Stimulated activated CD8-positive, alpha-beta memory T cell treated with anti-CD3 and anti-CD28 coated beads, Interleukin-4, amount 100 ng/mL, for 48 hours (primary cell): ENCODE results near the gene CAPS.

Source experiments
- DNase-seq: peaks from one replicate; pipeline ENCODE4 v3.0.0-alpha.2; 2020

The CAPS gene

DNA sequence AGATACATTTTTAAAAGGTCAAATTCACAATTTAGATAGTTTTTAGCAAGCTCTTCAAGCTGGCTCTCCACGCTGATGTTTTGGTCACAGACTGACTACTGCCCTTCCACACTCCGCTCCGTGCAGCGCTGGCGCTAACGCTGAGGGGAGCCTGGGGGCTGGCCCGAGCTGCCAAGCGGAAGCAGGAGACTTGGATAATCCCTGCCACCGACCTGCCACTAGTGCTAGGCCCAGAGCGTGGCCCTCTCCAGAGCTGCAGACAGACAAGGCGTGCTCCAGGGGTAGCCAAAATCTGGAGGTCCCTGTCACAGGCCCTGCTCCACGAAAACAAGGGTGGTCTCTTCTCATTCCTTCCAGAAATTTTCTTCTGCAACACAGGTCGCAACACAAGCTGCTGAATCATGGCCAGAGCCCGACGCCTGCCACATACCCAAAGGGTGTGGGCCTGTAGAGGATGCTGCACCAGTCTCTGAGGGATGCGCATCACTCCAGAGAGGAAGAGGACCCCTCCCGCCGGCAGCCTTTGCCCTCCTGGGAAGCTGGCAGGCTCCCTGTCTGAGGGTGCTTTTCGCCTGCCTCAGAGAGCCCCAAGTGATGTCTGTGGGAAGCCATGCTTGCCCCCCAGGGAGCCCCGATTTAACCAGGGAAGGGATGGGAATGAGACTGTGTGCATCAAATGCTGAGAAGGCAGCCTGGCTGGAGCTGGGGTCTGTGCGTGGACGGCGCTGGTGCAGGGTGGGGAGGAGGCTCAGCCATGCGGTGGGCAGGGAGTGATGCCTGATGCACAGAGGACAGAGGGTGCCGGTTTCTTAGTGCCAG, 21.6 kb downstream of the CAPS start:
- DNase-seq, result no peak

DNA sequence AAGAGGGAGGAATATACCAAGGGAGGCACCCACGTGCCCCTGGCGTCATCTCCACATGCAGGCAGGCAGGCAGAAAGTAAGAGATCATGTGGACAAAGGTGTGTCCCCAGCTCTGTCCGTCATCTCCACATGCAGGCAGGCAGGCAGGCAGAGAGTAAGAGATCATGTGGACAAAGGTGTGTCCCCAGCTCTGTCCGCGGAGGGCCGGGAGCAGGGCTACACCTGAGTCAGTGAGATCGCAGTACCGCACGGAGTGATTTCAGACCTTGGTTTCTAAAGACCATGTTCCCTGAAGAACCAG, 22.2 kb downstream of the CAPS start:
- no peak for DNase-seq

DNA sequence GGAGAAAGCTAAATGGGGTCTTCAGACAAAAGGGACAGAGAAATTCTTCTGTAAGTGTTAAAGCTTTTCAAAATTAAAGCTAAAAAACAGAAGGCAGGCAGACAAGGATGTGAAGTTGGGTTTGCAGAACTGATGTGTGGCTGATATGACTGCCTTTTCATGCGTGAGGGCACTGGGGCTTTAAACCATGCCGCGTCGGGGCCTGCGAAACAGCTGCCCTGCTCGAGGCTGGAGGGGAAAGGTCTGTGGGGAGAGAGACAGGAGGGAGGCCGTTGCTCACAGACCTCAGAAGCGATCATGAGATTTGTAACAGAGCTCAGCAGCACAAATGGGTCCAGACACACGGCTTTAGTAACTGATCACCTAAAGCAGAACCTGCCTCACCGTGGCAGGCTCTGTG, 23.5 kb downstream of the CAPS start:
- DNase-seq, result no peak

DNA sequence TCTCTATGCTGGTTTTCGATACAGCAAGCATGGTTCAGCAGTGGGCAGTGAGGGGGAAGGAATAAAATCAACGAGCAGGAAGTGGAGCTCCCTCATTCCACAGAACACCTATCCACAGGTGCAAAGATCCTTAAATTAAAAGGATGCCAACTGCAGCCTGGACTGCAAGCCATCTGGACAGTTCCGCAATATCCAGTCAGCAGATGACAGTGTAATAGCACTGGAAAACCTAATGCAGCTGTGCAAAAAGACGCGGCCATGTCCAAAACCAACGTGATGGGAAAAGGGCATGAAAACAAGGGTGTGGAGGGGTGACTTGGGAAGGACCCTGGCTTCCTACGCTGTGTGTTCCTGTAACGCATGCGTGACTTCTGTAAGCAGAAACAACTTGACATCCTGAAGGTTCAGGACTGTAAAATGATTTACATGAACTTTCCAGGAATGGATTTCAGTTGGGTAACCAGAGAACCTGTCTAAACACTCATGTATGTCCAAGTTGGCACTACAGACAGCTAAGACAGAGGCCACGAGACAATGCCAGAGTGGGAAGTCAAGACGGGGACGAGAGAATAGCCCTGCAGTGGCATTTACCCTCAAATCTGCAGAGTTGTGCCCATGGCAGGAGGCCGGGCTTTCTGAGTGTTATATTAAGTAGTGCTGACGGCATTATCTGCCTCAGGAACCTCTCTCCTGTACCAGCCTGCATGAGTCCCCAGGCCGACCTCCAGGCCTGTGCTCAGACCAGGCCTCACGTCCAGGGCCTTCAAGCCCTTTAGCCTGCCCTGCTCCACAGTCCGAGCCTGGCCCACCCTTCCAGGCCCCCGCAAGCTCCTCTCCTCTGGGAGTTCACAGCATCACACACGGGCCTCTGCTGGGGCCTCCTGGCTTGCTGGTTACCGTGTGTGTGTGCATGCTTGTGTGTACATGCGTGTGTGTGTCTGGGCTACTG, 26.5 kb downstream of the CAPS start:
- no peak for DNase-seq

DNA sequence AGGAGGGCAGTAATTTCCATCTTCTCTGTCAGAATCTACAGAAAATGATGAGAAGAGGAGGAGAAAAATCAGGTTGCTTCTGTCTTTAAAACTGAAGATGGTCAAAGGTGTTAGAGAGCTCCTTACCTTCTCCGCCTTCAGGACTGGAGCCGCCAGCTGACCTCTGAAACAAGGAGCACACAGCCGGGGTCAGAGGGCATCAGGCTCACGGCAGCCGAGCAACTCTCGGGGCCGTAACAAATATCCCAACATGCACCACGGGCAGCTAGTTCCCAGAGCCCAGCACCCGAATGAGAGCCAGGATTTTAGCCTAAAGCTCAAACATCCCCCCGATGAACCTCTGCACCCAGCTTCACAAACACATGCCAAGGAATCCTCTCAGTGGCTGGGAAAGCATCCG, 27.6 kb downstream of the CAPS start:
- DNase-seq, result no peak

DNA sequence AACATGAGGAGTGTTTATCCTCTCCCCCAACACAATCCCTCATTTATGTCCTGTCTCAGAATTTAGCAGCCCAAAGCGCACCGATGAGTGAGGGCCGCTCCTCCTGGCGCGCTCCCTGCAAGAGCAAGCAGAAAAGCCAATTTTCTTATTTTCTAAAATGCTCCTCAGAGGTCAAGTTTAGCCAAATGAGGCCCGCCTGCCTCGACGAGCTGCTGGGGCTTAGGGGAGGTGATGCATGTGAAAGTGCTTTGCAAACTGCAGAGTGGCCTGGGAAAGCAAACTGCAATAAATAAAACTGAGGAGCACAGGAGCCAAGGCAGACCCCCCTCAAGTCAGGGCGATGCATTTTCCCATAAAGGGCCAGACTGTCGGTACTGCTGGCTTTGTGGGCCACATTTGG, 29.0 kb downstream of the CAPS start:
- DNase-seq, result no peak

DNA sequence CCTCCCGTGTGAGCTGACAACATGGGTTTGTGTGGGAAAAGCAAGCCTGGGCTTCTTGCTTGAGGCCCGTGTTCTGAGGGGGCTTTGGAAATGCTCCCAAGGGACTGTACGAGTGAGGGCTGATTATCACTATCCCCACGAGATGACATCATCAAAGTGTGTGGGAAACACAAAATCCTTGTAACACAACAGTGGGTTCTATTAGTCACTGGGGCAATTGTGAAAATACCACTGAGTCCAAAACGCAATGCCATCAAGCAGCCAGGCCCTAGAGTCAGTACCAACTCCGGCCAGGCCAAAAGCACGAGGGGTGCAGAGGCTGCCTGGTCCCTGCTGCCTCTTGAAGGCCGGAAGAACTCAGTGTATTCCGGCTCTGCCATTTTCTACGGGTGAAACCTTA, 29.6 kb downstream of the CAPS start:
- DNase-seq, result no peak

DNA sequence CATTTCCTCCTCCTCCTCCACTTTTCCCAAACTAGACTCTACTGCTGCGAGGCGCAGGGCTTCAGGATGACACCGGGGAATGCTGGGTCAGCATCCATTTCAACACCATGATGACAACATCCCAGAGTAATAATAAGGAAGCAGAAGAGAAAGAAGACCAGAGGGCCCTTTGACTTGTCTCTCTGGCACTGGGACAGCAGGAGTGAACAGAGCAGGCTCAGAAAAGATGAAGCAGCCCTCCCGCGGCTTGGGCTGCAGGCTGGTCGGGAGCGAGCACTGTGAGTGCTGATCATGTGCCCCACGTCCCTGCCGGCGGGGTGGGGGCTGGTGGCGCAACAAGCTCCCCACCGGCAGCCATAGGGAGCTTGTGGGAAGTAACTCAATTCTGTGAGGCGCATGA, 33.4 kb downstream of the CAPS start:
- no peak for DNase-seq

DNA sequence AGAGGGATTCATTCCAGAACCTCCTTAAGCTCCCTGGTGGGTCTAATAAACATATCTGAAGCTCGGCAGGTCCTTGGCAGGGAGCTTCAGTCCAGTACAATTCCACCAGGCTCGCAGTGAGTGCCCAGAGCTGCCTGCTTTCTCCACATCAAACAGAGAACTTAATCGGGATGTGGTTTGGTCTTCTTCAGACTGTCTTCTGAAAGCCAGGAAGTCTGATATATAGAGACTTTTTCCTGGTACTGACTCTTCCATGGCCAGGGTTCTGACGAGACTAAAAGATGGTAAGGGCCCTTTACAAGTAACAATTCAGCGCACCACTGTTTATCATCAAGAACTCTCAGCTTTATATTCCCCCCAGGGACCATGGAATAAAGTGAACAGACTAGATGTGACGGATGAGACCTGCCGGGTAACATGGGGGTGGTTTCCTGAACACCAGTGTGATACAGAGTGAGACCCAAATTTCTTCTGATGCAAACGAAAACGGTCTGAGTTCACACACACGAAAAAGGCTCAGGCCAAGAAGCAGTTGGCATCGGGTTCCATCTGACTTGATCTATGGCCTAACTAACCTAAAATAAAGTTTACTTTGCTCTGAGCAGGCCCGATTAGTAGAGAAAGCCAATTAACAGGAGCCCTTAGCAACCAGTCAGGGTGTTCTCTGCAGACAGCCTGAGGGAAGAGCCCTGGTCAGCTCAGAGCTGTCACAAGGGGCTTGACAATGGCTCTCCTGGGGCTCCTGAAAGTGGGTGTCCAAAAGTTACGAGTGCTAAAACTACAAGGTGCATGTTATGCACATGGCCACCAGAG, 34.9 kb downstream of the CAPS start:
- DNase-seq, result no peak

DNA sequence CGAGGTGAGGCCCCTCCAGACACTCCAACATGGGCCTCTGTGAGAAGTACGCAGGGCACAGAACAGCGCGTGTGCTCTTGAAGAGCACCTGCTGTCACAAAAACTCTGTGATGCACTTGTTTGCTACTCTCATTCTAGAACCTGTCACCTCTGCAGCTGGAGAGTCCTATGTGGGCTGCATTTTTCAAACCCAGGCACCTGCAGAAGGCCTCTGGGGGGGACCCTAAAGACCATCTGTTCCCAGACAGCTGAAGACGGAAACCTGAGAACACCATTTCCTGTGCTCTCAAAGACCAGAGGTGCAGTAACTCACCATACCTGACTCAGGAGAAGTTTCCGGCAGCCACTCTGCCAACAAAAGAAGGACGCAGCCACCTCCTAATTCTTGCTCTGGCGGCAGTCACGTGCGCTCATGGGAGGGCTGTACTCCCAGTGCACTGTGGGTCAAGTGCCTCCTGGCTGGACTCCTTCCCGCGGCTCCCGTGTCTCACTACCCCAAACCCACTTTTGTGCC, 35.8 kb downstream of the CAPS start:
- peak; percentile 47 for DNase-seq

DNA sequence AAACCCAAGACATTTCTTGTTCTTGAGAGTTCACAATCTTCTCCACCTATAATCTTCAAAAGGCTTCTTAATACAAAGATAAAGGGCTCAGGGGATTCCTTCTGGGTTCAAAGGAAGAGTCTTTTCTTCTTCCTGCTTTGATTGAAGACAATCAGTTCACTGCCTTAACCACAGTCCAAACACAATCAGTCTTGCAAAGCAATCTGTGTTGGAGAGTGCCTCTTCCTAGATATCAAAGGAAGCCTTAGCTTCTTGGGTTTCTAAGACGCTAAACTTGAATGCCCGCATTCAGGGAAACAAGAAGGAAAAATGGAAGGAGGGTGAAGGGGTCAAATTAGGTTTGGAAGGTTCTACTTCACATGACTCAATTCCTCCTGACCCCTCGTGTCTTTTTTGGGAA, 36.7 kb downstream of the CAPS start:
- no peak for DNase-seq

DNA sequence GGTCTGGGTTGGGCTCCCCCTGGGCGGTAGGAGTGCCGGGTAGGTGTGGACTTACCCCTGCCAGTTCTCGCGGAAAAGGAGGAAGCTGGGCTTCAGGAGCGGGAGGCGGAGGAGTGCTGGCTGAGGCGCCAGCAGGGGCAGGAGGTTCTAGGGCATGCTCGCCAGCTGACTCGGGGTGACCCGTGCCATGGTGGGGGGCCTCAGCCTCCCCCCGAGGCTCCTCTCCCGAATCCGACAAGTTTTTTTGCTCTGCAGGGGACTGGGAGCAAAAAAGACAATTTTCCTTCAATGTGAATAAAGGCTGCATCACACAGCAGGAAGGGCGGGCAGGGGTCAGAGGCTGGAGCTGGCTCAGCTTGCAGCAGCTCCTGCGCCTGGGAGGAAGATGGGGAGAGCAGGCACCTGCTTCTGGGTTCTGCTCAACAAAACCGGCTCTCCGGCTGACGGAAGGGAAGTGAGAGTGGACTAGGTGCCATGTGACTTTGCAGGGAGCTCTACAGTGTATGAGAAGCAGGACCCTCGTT, 37.3 kb downstream of the CAPS start:
- no peak for DNase-seq

DNA sequence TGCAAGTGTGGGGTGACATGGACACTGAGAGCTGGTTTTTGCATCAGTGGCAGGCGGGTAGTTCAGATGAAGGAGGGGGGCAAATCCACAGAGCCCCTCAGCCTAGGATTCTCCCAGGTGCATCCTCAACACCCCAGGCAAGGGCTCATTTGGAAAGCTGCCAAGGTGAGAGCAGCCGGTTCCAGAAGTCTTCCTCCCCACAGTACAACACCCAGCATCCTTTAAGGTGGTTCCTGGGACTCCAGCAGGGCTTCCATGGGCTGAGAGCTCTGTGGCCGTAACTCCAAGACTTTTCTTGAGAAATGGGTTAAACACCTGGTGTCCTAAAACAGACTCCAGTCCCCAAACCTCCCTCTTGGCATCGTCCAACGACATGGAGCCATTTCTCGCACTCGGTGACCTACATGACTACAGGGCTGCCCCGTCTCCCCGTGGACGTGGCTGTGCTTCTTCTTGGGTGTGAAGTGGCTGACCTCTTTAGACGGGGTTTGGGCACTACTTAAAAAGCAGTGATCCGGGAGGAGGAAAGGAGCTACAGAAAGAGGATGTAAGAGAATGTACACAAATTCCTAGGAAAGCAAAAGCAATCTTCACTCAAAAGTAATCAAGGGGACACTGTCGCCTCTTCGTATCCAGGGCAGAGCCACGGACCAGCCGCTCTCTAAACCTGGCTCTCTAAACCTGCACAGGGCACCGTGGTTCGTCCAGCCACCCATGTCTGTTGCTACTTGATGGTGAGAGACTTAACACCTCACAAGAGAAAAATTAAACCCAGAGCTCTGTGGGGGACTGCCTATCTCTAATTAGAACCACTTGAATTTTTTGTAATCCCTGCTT, 38.4 kb downstream of the CAPS start:
- no peak for DNase-seq

DNA sequence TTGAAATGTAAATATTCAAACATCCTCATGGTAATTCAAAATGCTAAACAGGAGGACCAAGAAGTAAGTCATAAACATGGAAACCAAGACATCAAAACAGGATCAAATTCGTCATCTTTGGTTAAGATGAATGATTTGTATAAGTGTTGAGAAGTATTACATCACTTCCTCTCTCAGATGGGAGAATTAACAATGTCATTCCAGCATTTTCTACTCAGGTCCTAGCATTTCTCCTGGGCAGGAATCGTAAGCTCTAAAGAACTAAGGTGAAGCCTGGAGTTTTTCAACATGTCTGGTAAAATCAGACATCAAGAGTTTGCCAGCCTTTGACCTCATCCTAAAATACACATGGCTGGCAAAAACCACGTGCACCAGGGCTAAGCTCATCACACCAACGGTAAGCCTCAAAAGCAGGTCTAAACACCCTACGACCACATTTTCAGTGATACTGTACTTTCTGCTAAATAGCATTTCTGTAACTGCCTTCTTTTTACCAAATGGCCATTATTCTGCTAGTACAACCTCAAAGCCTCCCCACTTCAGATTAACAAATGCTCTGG, 39.1 kb downstream of the CAPS start:
- no peak for DNase-seq

DNA sequence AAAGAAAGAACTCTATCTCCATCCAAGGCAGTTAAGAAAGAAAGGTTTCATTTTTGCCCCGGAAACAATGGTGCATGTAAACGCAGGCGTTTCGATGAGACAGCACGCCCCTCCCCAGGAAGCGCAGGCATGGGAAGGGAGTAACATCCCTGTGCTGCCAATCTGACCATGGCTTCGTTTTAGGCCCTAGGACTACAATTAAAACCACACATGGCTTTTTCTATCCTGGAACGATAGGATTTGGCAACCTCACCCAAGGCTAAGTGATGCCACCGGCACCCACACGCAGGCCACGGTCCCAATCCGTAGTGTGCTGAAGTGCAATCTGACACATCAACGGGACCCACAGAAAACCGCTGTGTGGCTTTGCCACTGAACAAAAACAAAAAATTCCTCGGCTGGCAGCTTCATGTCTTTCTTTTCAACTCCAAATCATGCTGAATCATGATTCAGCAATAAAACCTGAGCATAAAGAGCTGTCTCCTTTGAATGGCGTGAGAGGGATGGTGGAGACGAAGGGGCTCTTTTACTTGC, 39.7 kb downstream of the CAPS start:
- DNase-seq, result peak; percentile 54

DNA sequence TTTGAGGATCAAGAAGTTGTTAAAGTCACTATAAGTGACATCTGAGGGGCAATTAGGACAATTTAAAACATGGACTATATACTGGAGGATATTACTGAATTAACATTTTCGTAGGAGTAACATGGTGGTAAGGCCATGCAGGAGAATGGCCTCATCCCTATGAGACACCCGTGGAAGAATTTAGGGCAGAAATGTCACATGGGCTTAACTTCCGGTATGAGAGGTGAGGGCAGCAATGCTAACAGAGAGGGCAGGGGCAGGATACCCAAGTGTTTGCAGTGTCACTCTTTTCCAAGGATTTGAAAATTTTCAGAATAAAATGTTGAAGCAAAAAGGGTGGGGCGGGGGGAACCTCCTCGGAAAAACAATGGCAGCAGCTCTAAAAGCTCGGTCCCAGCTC, 40.2 kb downstream of the CAPS start:
- no peak for DNase-seq

DNA sequence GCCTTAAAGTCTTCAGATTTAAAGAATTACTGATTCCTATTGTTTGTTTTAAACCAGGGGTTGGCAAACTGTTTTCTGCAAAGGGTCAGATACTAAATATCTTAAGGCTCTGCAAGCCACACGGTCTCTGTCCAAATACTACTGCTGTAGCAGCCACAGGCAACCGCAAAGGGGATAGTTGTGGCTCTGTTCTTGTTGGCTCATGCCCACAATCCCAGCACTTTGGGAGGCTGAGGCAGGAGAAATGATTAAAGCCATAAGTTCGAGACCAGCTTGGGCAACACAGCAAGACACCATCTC, 41.5 kb downstream of the CAPS start:
- no peak for DNase-seq

DNA sequence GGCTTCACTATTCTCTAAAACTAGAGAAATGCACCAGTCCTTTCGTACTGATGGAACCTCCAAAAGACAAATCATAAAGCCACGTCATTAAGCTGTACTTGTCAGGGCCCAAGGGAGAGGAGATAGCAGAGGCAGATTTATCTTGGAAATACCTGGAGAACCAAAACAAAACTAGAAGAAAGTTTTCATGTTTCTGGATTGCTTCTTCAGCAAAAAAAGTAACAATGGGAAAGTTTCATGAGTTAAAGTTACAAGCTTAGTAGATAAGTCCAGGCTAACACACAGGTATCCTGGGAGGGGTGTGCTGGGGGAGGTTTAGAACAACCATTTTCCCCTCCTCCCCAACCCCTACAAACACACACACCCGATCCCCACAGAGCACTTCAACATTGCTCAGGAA, 42.3 kb downstream of the CAPS start:
- DNase-seq, result no peak

DNA sequence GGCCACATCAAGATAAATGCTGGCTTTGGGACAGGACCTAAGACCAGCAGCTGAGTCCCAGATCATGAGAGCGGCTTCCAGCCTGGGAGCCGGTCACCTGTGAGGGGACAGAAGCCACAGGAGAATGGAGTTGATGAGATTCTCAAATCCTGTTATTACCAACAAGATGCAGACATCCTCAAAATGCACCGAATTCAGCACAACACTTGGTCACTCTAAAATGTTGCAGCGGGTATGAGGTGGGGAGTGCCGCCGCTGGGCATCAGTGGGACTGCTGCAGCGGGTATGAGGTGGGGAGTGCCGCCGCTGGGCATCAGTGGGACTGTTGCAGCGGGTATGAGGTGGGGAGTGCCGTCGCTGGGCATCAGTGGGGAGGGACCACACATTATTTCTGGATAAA, 42.7 kb downstream of the CAPS start:
- no peak for DNase-seq

DNA sequence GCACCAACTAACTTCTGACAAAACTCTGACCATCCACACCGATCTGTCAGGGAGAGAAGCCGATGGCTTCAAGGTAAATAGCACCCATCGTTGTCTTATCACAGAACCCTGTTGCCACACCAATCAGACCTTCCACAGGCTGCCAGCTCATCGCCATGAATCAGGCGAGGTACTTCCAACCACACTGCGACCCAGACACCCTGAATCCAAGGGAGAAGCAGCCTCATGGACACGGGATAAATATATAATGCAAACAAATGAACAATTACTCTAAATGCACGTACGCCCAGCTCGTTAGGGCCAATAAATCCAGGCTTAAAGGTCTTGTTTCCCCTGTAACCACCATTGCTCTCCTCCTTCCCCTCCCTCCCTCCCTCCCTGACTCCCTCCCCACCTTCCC, 43.1 kb downstream of the CAPS start:
- no peak for DNase-seq

DNA sequence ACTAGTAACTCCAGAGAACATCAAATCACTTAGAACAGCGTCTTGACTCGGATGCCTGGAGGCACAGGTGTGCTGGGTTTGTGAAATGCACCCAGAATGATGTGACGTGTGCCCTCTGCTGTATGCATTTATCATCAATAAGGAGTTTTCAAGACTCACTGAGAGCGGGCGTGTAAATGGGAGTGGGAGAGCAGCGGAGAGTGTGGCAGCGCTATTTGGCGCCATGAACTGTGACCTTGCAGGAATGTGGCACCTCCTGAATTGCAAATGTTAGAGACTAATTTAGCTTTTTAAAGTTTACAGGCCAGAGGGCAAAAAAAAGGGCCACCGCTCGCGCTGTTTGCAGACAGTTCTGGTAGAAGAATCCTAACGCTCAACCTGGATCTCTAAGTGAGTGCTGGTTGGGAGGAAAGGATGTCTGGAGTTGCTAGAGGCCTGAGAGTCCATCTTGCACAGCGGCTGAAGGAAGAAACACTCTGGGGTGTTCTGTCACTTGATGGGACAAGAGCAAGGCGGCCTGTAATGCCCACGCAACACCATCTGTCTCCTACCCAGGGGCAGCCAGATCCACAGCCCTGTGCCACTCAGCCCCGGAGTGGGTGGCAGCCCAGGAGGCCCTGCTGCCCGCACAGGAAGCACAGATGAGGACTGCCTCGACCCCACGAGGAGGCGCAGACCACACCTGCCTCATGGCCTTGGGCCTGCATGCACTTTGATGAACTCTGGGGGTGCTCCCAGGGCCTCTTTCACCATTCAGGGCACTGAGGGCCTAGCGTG, 44.2 kb downstream of the CAPS start:
- no peak for DNase-seq
